ENCODE data around the gene FZR1.

DNA sequence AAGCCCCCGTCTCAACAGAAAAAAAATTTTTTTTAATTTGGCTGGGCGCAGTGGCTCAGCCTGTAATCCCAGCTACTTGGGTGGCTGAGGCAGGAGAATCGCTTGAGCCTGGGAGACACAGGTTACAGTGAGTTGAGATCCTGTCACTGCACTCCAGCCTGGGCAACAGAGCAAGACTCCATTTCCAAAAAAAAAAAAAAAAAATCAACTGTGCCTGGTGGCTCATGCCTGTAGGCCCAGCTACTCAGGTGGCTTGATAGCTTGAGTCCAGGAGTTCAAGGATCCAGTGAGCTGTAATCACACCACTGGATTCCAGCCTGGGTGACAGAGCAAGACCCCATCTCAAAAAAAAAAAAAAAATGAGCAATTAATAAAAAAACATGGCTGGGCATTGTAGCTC lies 4.3 kb upstream of the FZR1 start:
- TF ChIP-seq, protein P1, sequence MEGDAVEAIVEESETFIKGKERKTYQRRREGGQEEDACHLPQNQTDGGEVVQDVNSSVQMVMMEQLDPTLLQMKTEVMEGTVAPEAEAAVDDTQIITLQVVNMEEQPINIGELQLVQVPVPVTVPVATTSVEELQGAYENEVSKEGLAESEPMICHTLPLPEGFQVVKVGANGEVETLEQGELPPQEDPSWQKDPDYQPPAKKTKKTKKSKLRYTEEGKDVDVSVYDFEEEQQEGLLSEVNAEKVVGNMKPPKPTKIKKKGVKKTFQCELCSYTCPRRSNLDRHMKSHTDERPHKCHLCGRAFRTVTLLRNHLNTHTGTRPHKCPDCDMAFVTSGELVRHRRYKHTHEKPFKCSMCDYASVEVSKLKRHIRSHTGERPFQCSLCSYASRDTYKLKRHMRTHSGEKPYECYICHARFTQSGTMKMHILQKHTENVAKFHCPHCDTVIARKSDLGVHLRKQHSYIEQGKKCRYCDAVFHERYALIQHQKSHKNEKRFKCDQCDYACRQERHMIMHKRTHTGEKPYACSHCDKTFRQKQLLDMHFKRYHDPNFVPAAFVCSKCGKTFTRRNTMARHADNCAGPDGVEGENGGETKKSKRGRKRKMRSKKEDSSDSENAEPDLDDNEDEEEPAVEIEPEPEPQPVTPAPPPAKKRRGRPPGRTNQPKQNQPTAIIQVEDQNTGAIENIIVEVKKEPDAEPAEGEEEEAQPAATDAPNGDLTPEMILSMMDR (IDR thresholded peaks at IDR 0.05): no peak
- TF ChIP-seq POLR2A (IDR thresholded peaks at IDR 0.05): no peak
